Neural progenitor cell (in vitro differentiated cells): ENCODE data around the gene BCAS4. TPM values are rescaled to one million over a fixed set of nuclear protein-coding genes. Genes with fewer than 3 reads are reported as not detected.
"Not testable (repeated sequence)": the region's sequence is repeated elsewhere in the genome, so short reads cannot be mapped to it uniquely, and the experiment has no call there.

Experiments used
- DNase-seq: peaks from one replicate; pipeline ENCODE4 v3.0.0-alpha.2; 2016; ENCODE audit warnings: low spot score
- H2AFZ ChIP-seq: fragments of 200-600 bp; sonication (generic); replicated peaks from 2 replicates; pipeline ENCODE4 v1.6.1; 2016; ENCODE audit warnings: antibody characterized with exemption
- H3F3A ChIP-seq: fragments of 200-600 bp; sonication (generic); 2 replicates; pipeline ENCODE4 v1.6.1; 2016; ENCODE audit warnings: antibody characterized with exemption, low read depth
- H3K27ac ChIP-seq: fragments of 200-600 bp; sonication (generic); 2 replicates; pipeline ENCODE4 v1.5.1; 2016; ENCODE audit warnings: mild to moderate bottlenecking
- H3K27me3 ChIP-seq: fragments of 200-600 bp; sonication (generic); 2 replicates; pipeline ENCODE4 v1.6.1; 2016; ENCODE audit warnings: mild to moderate bottlenecking, moderate library complexity
- H3K36me3 ChIP-seq: fragments of 200-600 bp; sonication (generic); 2 replicates; pipeline ENCODE4 v1.5.1; 2016
- H3K4me1 ChIP-seq: fragments of 200-600 bp; sonication (generic); 2 replicates; pipeline ENCODE4 v1.6.1; 2016; ENCODE audit warnings: mixed run types
- H3K4me2 ChIP-seq: fragments of 200-600 bp; sonication (generic); 2 replicates; pipeline ENCODE4 v1.6.1; 2016
- H3K4me3 ChIP-seq: fragments of 200-600 bp; sonication (generic); 2 replicates; pipeline ENCODE4 v1.5.1; 2016
- H3K79me2 ChIP-seq: fragments of 200-600 bp; sonication (generic); 2 replicates; pipeline ENCODE4 v1.6.1; 2016; ENCODE audit warnings: low read depth
- H3K9ac ChIP-seq: fragments of 200-600 bp; sonication (generic); 2 replicates; pipeline ENCODE4 v1.6.1; 2016
- H3K9me3 ChIP-seq: fragments of 200-600 bp; sonication (generic); 2 replicates; pipeline ENCODE4 v1.5.1; 2016; ENCODE audit warnings: low read depth
- H4K20me1 ChIP-seq: fragments of 200-600 bp; sonication (generic); 2 replicates; pipeline ENCODE4 v1.6.1; 2016; ENCODE audit warnings: low read depth
- H3K27ac Mint-ChIP-seq: 3 replicates; pipeline ENCODE4 v1.8.0; 2021; ENCODE audit warnings: mixed read lengths
- H3K27me3 Mint-ChIP-seq: 2 replicates; pipeline ENCODE4 v1.8.0; 2022; ENCODE audit warnings: low read depth, mild to moderate bottlenecking, inconsistent platforms, moderate library complexity, mixed read lengths; ENCODE audit not compliant: insufficient read depth
- H3K36me3 Mint-ChIP-seq: 3 replicates; pipeline ENCODE4 v1.8.0; 2021; ENCODE audit warnings: mixed read lengths
- H3K4me1 Mint-ChIP-seq: 3 replicates; pipeline ENCODE4 v1.8.0; 2021; ENCODE audit warnings: mixed read lengths
- H3K4me3 Mint-ChIP-seq: 3 replicates; pipeline ENCODE4 v1.8.0; 2021; ENCODE audit warnings: mild to moderate bottlenecking, moderate library complexity, mixed read lengths
- H3K9me3 Mint-ChIP-seq: 3 replicates; pipeline ENCODE4 v1.8.0; 2020; ENCODE audit warnings: mixed read lengths
- EZH2 ChIP-seq: fragments of 200-600 bp; sonication (generic); IDR thresholded peaks from 2 replicates; pipeline ENCODE4 v1.6.1; 2017; ENCODE audit warnings: antibody characterized with exemption, mild to moderate bottlenecking, moderate library complexity
- EZH2phosphoT487 ChIP-seq: fragments of 200-600 bp; sonication (generic); IDR thresholded peaks from 2 replicates; pipeline ENCODE4 v1.6.1; 2017; ENCODE audit warnings: antibody characterized with exemption
- total RNA-seq: library from RNA; depleted of rRNA; stranded (reverse); fragments of >200 nt; gene quantifications from 2 replicates; pipeline ENCODE4 v1.2.3, GENCODE V29; 2015; ENCODE audit warnings: low replicate concordance
- TF ChIP-seq, protein P1 (sequence below): fragments of 200-600 bp; sonication (generic); IDR thresholded peaks from 2 replicates; pipeline ENCODE4 v1.5.1; 2017; ENCODE audit warnings: antibody characterized with exemption, mild to moderate bottlenecking

Gene BCAS4
- total RNA-seq, 1 donor from 2014 or later: 15.3 TPM

GRCh38 chr20:50758992-50759391, 35.9 kb upstream of the BCAS4 start:
- Mint-ChIP-seq H3K9me3 (no peaks in the 10 kb centered on the region), H3K4me3 (no peak overlapping the region), H3K27ac (no peak overlapping the region), H3K27me3 (peaks cover 2% of the 10 kb centered on the region), H3K4me1 (peaks cover 15% of the 10 kb centered on the region), H3K36me3 (no peaks in the 10 kb centered on the region)
- H3K27ac ChIP-seq: no peak overlapping the region
- no peaks in the 10 kb centered on the region for H3K79me2 ChIP-seq
- H3F3A ChIP-seq: peaks cover 3% of the 10 kb centered on the region
- peaks cover 5% of the 10 kb centered on the region for H3K4me1 ChIP-seq
- no peak overlapping the region for H2AFZ ChIP-seq
- no peaks in the 10 kb centered on the region for H3K27me3 ChIP-seq
- TF ChIP-seq EZH2phosphoT487: no peak
- no peak overlapping the region for H3K4me3 ChIP-seq
- H4K20me1 ChIP-seq: no peaks in the 10 kb centered on the region
- DNase-seq: no peak
- no peak overlapping the region for H3K4me2 ChIP-seq
- no peaks in the 10 kb centered on the region for H3K9me3 ChIP-seq
- no peak overlapping the region for H3K9ac ChIP-seq
- no peaks in the 10 kb centered on the region for H3K36me3 ChIP-seq

DNA sequence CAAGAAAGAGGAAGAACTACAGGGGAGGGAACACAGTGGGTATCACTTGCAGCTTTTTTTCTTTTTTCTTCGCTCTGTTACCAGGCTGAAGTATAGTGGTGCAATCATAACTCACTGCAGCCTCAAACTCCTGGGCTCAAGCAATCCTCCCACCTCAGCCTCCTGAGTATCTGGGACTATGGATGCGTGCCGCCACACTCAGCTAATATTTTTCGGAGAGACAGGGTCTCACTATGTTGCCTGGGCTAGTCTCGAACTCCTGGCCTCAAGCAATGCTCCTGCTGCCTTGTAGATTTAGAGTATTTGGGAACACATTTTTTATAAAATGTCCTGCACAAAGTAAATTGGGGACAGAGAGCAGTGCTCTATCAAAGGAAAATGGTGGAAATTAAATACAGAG, 35.2 kb upstream of the BCAS4 start:
- Histone ChIP-seq H3K9me3 (no peaks in the 10 kb centered on the region), H3F3A (no peaks in the 10 kb centered on the region), H3K36me3 (no peaks in the 10 kb centered on the region), H3K27ac (no peak overlapping the region), H3K4me1 (peaks cover 5% of the 10 kb centered on the region), H3K4me3 (no peak overlapping the region), H3K79me2 (no peaks in the 10 kb centered on the region), H4K20me1 (no peaks in the 10 kb centered on the region), H3K4me2 (no peak overlapping the region), H2AFZ (no peak overlapping the region), H3K27me3 (no peaks in the 10 kb centered on the region), H3K9ac (no peak overlapping the region)
- Mint-ChIP-seq H3K27ac (peak overlapping the region; percentile 53), H3K9me3 (no peaks in the 10 kb centered on the region), H3K4me1 (peaks cover 15% of the 10 kb centered on the region), H3K36me3 (no peaks in the 10 kb centered on the region), H3K27me3 (peaks cover 2% of the 10 kb centered on the region), H3K4me3 (no peak overlapping the region)
- DNase-seq: no peak
- TF ChIP-seq EZH2phosphoT487 (no peak), EZH2 (no peak)
- TF ChIP-seq, protein P1, sequence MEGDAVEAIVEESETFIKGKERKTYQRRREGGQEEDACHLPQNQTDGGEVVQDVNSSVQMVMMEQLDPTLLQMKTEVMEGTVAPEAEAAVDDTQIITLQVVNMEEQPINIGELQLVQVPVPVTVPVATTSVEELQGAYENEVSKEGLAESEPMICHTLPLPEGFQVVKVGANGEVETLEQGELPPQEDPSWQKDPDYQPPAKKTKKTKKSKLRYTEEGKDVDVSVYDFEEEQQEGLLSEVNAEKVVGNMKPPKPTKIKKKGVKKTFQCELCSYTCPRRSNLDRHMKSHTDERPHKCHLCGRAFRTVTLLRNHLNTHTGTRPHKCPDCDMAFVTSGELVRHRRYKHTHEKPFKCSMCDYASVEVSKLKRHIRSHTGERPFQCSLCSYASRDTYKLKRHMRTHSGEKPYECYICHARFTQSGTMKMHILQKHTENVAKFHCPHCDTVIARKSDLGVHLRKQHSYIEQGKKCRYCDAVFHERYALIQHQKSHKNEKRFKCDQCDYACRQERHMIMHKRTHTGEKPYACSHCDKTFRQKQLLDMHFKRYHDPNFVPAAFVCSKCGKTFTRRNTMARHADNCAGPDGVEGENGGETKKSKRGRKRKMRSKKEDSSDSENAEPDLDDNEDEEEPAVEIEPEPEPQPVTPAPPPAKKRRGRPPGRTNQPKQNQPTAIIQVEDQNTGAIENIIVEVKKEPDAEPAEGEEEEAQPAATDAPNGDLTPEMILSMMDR: no peak

DNA sequence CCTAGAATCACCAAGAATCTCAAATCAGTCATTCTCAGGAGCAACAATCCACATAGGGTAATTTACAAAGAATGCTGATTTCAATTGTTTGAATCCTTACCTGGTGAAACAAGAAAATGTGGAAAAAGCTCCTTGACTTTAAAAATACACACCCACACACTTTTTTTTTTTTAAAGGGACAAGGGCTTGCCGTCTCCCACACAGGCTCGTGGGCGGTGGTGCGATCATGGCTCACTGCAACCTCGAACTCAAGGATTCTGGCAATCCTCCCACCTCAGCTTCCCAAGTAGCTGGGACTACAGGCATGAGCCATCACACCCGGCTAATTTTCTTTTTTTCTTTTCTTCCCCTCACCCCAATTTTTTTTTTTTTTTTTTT, 32.8 kb upstream of the BCAS4 start:
- Histone ChIP-seq H3K4me3 (no peak overlapping the region), H3K27me3 (no peaks in the 10 kb centered on the region), H3K9ac (no peak overlapping the region), H3K4me1 (peaks cover 9% of the 10 kb centered on the region), H3K4me2 (no peak overlapping the region), H3F3A (peaks cover 7% of the 10 kb centered on the region), H2AFZ (no peak overlapping the region), H4K20me1 (no peaks in the 10 kb centered on the region), H3K27ac (no peak overlapping the region), H3K79me2 (no peaks in the 10 kb centered on the region), H3K36me3 (no peaks in the 10 kb centered on the region), H3K9me3 (no peaks in the 10 kb centered on the region)
- no peak for DNase-seq
- Mint-ChIP-seq H3K36me3 (no peaks in the 10 kb centered on the region), H3K27me3 (peaks cover 2% of the 10 kb centered on the region), H3K9me3 (no peaks in the 10 kb centered on the region), H3K4me3 (no peak overlapping the region), H3K27ac (peak overlapping the region; percentile 43), H3K4me1 (peaks cover 22% of the 10 kb centered on the region)
- TF ChIP-seq, protein P1: no peak
- TF ChIP-seq EZH2 (no peak), EZH2phosphoT487 (no peak)

DNA sequence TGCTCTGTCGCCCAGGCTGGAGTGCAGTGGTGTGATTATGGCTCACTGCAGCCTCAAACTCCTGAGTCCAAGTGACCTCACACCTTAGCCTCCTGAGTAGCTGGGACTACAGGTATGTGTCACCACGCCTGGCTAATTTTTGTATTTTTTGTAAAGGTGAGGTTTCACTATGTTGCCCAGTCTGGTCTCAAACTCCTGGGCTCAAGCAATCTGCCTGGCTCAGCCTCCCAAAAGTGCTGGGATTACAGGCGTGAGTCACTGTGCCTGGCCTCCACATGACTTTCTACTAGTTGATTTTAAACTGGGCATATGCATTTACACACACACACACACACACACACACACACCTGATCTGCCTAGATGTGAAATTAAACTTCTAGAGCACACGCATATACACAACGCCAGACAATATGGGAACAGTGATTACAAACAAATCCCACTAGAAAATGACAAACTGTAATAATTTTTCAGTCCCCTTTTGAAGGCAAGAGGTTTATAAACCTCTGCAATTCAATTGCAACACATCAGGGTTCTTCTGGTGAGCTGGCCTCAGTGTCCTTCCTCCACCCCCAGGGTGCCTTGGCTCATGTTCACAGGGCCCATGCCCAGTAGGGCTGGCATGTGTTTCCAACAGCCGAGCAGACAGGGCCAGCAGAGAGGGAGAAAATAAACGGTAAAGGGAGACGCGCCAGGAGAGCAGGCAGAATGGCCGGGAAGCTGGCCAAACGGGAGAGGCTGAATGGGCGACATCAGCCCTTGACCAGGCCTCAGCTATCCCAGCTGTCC, 32.2 kb upstream of the BCAS4 start:
- Histone ChIP-seq H3F3A (peaks cover 7% of the 10 kb centered on the region), H3K36me3 (no peaks in the 10 kb centered on the region), H2AFZ (no peak overlapping the region), H3K27me3 (no peaks in the 10 kb centered on the region), H3K4me1 (peaks cover 13% of the 10 kb centered on the region), H3K79me2 (no peaks in the 10 kb centered on the region), H3K4me2 (no peak overlapping the region), H3K27ac (no peak overlapping the region), H4K20me1 (no peaks in the 10 kb centered on the region), H3K9me3 (no peaks in the 10 kb centered on the region), H3K4me3 (no peak overlapping the region), H3K9ac (no peak overlapping the region)
- TF ChIP-seq, protein P1: no peak
- TF ChIP-seq EZH2phosphoT487 (no peak), EZH2 (no peak)
- no peak for DNase-seq
- Mint-ChIP-seq H3K4me1 (peaks cover 27% of the 10 kb centered on the region), H3K9me3 (no peaks in the 10 kb centered on the region), H3K27me3 (peaks cover 2% of the 10 kb centered on the region), H3K36me3 (no peaks in the 10 kb centered on the region), H3K4me3 (no peak overlapping the region), H3K27ac (peak overlapping the region; percentile 72)

DNA sequence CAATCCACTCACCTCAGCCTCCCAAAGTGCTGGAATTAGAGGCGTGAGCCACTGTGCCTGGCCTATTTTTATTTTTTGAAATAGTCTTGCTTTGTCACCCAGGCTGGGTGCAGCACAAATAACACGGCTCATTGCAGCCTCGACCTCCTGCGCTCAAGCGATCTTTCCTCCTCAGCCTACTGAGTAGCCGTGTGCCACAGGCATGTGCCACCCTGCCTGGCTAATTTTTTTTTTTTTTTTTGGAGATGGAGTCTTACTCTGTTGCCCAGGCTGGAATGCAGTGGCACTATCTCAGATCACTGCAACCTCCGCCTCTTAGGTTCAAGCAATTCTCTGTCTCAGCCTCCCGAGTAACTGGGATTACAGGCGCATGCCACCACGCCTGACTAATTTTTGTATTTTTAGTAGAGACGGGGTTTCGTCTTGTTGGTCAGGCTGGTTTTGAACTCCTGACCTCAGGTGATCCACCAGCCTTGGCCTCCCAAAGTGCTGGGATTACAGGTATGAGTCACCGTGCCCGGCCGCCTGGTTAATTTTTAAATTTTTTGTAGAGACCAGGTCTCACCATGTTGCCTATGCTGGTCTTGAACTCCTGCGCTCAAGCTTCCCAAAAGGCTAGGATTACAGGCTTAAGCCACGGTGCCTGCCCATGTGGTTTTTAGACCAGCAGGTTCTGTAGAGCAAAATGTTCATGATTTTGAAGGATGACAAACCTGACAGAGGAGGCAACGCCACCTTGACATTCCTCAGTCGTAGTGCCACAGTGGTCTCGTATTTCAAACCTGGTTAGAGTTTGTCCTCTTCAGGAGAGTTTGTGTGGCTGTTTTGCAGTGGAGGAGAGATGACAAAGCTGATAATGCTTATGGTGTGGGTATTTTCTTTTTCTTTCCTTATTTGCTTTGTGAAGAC, 31.1 kb upstream of the BCAS4 start:
- peaks cover 13% of the 10 kb centered on the region for H3K4me1 ChIP-seq
- not testable (repeated sequence) for H3F3A ChIP-seq, H4K20me1 ChIP-seq, H3K9ac ChIP-seq, H3K27ac ChIP-seq, H3K79me2 ChIP-seq, H3K4me2 ChIP-seq, H3K9me3 Mint-ChIP-seq, H3K27me3 Mint-ChIP-seq, H3K9me3 ChIP-seq, H2AFZ ChIP-seq, H3K27me3 ChIP-seq, H3K27ac Mint-ChIP-seq, H3K4me3 Mint-ChIP-seq, H3K4me3 ChIP-seq, H3K36me3 ChIP-seq, H3K36me3 Mint-ChIP-seq, DNase-seq
- peaks cover 31% of the 10 kb centered on the region for H3K4me1 Mint-ChIP-seq
